LNCAP (cell line): ENCODE measurements around the gene PPP2R5C.

Source experiments
- CTCF ChIP-seq: fragments of 450-650 bp; IDR thresholded peaks from 2 replicates; pipeline ENCODE4 v1.5.1; 2017; ENCODE audit warnings: mild to moderate bottlenecking

Gene PPP2R5C

GRCh38 chr14:101810897-101811621, 49.5 kb downstream of the PPP2R5C start:
- no peak for TF ChIP-seq CTCF

GRCh38 chr14:101812071-101812470, 50.6 kb downstream of the PPP2R5C start:
- no peak for TF ChIP-seq CTCF

- no peak for TF ChIP-seq CTCF
Observed at GRCh38 chr14:101813171-101813759, 51.8 kb downstream of the PPP2R5C start.

GRCh38 chr14:101813833-101814232, 52.3 kb downstream of the PPP2R5C start:
- no peak for TF ChIP-seq CTCF

GRCh38 chr14:101814934-101815333, 53.4 kb downstream of the PPP2R5C start:
- no peak for TF ChIP-seq CTCF

GRCh38 chr14:101815994-101816393, 54.5 kb downstream of the PPP2R5C start:
- no peak for TF ChIP-seq CTCF

- no peak for TF ChIP-seq CTCF
Observed at GRCh38 chr14:101817501-101818001, 56.0 kb downstream of the PPP2R5C start.
